OCI-LY7 (cell line): ENCODE data around the gene ZMYND11. TPM values are rescaled to one million over a fixed set of nuclear protein-coding genes. Genes with fewer than 3 reads are reported as not detected.

ENCODE experiments used
- BruUV-seq: library from RNA; stranded (reverse); fragments of 400-500 nt; replicated peaks from 2 replicates; lab custom pipeline; 2021; lab: Mats Ljungman, UMichigan
- CTCF ChIA-PET: fragments of 300-600 bp; sonication (Branson Sonifier 250); formaldehyde crosslinking; loops from one replicate; lab custom pipeline; 2022; ENCODE audit warnings: antibody characterized with exemption; ENCODE audit not compliant: unreplicated experiment; lab: Charles Lee
- POLR2A ChIA-PET: fragments of 300-600 bp; sonication (Branson Sonifier 250); formaldehyde crosslinking; loops from one replicate; lab custom pipeline; 2022; ENCODE audit warnings: antibody characterized with exemption; lab: Charles Lee
- DNase-seq: peaks from one replicate; pipeline ENCODE4 v3.0.0-alpha.2; 2015; ENCODE audit warnings: low spot score
- H2AFZ ChIP-seq: fragments of 200-600 bp; sonication (generic), shearing (Covaris generic); 2 replicates; pipeline ENCODE4 v1.6.1; 2014; ENCODE audit warnings: mild to moderate bottlenecking, antibody characterized with exemption, low read length, moderate library complexity
- H3K27ac ChIP-seq: fragments of 200-600 bp; sonication (generic); 2 replicates; pipeline ENCODE4 v1.5.1; 2014; ENCODE audit warnings: mixed run types, low read depth, mild to moderate bottlenecking, moderate library complexity, low read length, inconsistent platforms; ENCODE audit not compliant: poor library complexity, severe bottlenecking
- H3K36me3 ChIP-seq: fragments of 200-600 bp; sonication (generic); 2 replicates; pipeline ENCODE4 v1.6.1; 2014; ENCODE audit warnings: mild to moderate bottlenecking, antibody characterized with exemption, low read length, moderate library complexity, mixed read lengths; ENCODE audit not compliant: insufficient read depth
- H3K4me1 ChIP-seq: fragments of 200-600 bp; sonication (generic); 2 replicates; pipeline ENCODE4 v1.5.1; 2014; ENCODE audit warnings: mild to moderate bottlenecking, low read length; ENCODE audit not compliant: insufficient read depth, poor library complexity, severe bottlenecking
- H3K4me2 ChIP-seq: fragments of 200-600 bp; sonication (generic); 2 replicates; pipeline ENCODE4 v1.6.1; 2014; ENCODE audit warnings: mild to moderate bottlenecking, low read length
- H3K4me3 ChIP-seq: fragments of 200-600 bp; sonication (generic); 2 replicates; pipeline ENCODE4 v1.5.1; 2014; ENCODE audit warnings: mild to moderate bottlenecking, low read depth, low read length; ENCODE audit not compliant: poor library complexity, severe bottlenecking
- H3K79me2 ChIP-seq: fragments of 200-600 bp; sonication (generic); 2 replicates; pipeline ENCODE4 v1.6.1; 2016; ENCODE audit warnings: low read depth, mild to moderate bottlenecking, low read length, moderate library complexity, mixed read lengths; ENCODE audit not compliant: insufficient read depth
- H3K9me2 ChIP-seq: fragments of 200-600 bp; sonication (generic); 2 replicates; pipeline ENCODE4 v1.6.1; 2016; ENCODE audit warnings: mild to moderate bottlenecking, low read length, mixed read lengths; ENCODE audit not compliant: insufficient read depth
- H3K9me3 ChIP-seq: fragments of 200-600 bp; sonication (generic); 2 replicates; pipeline ENCODE4 v1.6.1; 2014; ENCODE audit warnings: mild to moderate bottlenecking, mixed run types, low read length, mixed read lengths
- H4K20me1 ChIP-seq: fragments of 200-600 bp; sonication (generic); 2 replicates; pipeline ENCODE4 v1.6.1; 2014; ENCODE audit warnings: mild to moderate bottlenecking, antibody characterized with exemption, low read length, moderate library complexity, mixed read lengths; ENCODE audit not compliant: insufficient read depth
- CTCF ChIP-seq: fragments of 200-600 bp; sonication (generic); conservative IDR thresholded peaks from 2 replicates; pipeline ENCODE4 v1.5.1; 2014; ENCODE audit warnings: mild to moderate bottlenecking, antibody characterized with exemption, low read length, moderate library complexity, mixed read lengths
- EZH2phosphoT487 ChIP-seq: fragments of 200-600 bp; sonication (generic); IDR thresholded peaks from 2 replicates; pipeline ENCODE4 v1.6.1; 2018; ENCODE audit warnings: low read depth, borderline replicate concordance, mild to moderate bottlenecking, mixed run types, antibody characterized with exemption, low read length, moderate library complexity, mixed read lengths
- intact Hi-C: fragments of 100-400 bp; cut with micrococcal nuclease; formaldehyde crosslinking; loops from one replicate; pipeline ENCODE4 v1.10.0; 2022; ENCODE audit not compliant: unreplicated experiment
- total RNA-seq, 2 experiments: library from RNA; depleted of rRNA in 1 of 2; stranded (reverse); fragments of >200 nt in 1 of 2; shearing (Covaris generic) in 1 of 2; gene quantifications; 2 replicates each; pipeline ENCODE4 v1.2.3, GENCODE V29; 2014 to 2022

Gene ZMYND11
- total RNA-seq, 2 experiments from 2014 or later, result 4.0 to 5.5 TPM

GRCh38 chr10:247480-247879 lies 112.2 kb downstream of the ZMYND11 start:
- Histone ChIP-seq H3K4me2 (no peak overlapping the region), H4K20me1 (no peaks in the 10 kb centered on the region), H2AFZ (no peak overlapping the region), H3K36me3 (no peaks in the 10 kb centered on the region), H3K9me2 (no peaks in the 10 kb centered on the region), H3K9me3 (no peaks in the 10 kb centered on the region), H3K27ac (no peak overlapping the region), H3K4me3 (no peak overlapping the region), H3K4me1 (no peaks in the 10 kb centered on the region), H3K79me2 (no peaks in the 10 kb centered on the region)
- ChIA-PET CTCF (no interaction called here), POLR2A (interaction anchor here (0.5 to 1.0 kb wide), 5 partner anchors 9 to 212 kb away, joined by 3 to 4 read pairs (median 3); no protein-coding TSS in a partner anchor)
- DNase-seq, result no peak
- TF ChIP-seq EZH2phosphoT487, result no peak
- TF ChIP-seq CTCF, result no peak
- BruUV-seq, result no TSS peak
- intact Hi-C loops, result no loop called here

GRCh38 chr10:248307-248706 lies 113.1 kb downstream of the ZMYND11 start:
- no peak overlapping the region for H3K4me3 ChIP-seq
- intact Hi-C loops, result no loop called here
- no peak overlapping the region for H2AFZ ChIP-seq
- ChIA-PET POLR2A (interaction anchor here (1.0 kb wide), 1 partner anchor 13 kb away, joined by 3 read pairs; no protein-coding TSS in a partner anchor), CTCF (no interaction called here)
- H3K9me2 ChIP-seq, result no peaks in the 10 kb centered on the region
- H3K79me2 ChIP-seq, result no peaks in the 10 kb centered on the region
- no peaks in the 10 kb centered on the region for H3K9me3 ChIP-seq
- BruUV-seq, result no TSS peak
- no peak overlapping the region for H3K4me2 ChIP-seq
- TF ChIP-seq CTCF, result no peak
- H3K36me3 ChIP-seq, result no peaks in the 10 kb centered on the region
- no peak for DNase-seq
- H3K4me1 ChIP-seq, result no peaks in the 10 kb centered on the region
- H3K27ac ChIP-seq, result no peak overlapping the region
- no peaks in the 10 kb centered on the region for H4K20me1 ChIP-seq

GRCh38 chr10:251982-252582 lies 116.8 kb downstream of the ZMYND11 start:
- H3K79me2 ChIP-seq, result no peaks in the 10 kb centered on the region
- intact Hi-C loops, result no loop called here

More at GRCh38 chr10:251982-252582, 116.8 kb downstream of the ZMYND11 start:
- Histone ChIP-seq H3K4me3 (no peak overlapping the region), H3K9me2 (no peaks in the 10 kb centered on the region), H3K4me1 (no peaks in the 10 kb centered on the region), H3K4me2 (no peak overlapping the region), H3K36me3 (no peaks in the 10 kb centered on the region), H3K27ac (no peak overlapping the region), H4K20me1 (no peaks in the 10 kb centered on the region), H3K9me3 (no peaks in the 10 kb centered on the region), H2AFZ (no peak overlapping the region)
- POLR2A ChIA-PET, result interaction anchor here (1.3 to 1.6 kb wide), 2 partner anchors 10 to 11 kb away, joined by 3 to 6 read pairs; no protein-coding TSS in a partner anchor
- no peak for DNase-seq
- CTCF ChIA-PET, result no interaction called here
- no TSS peak for BruUV-seq
- TF ChIP-seq CTCF (no peak), EZH2phosphoT487 (no peak)
